ENCODE data around the gene PRKCE.
"Not testable (repeated sequence)": the region's sequence is repeated elsewhere in the genome, so short reads cannot be mapped to it uniquely, and the experiment has no call there.

The PRKCE gene

DNA sequence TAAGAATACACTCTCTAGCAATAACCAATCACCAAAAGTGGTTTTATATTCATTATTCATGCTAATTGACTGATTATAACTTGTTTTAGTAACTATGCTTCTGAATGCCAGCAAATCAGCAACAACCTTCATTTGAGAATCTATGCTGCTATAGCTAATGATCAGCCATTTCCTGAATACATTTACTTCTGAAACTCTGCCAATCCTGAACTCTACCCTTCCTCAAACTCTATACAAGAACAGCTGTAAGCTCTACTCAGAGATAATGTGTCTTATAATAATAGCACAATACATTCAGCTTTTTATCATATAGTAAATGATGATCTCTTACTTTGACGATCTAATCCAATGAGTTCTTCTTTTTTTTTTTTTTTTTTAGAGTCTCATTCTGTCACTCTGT is 560.0 kb downstream of the PRKCE start:
- no peak for DNase-seq (ENCODE audit: low spot score)
- in situ Hi-C loops (cut with MboI; ENCODE audit: low sequenced_read_pairs, unreplicated experiment), result no loop called here
- TF ChIP-seq, protein P1, sequence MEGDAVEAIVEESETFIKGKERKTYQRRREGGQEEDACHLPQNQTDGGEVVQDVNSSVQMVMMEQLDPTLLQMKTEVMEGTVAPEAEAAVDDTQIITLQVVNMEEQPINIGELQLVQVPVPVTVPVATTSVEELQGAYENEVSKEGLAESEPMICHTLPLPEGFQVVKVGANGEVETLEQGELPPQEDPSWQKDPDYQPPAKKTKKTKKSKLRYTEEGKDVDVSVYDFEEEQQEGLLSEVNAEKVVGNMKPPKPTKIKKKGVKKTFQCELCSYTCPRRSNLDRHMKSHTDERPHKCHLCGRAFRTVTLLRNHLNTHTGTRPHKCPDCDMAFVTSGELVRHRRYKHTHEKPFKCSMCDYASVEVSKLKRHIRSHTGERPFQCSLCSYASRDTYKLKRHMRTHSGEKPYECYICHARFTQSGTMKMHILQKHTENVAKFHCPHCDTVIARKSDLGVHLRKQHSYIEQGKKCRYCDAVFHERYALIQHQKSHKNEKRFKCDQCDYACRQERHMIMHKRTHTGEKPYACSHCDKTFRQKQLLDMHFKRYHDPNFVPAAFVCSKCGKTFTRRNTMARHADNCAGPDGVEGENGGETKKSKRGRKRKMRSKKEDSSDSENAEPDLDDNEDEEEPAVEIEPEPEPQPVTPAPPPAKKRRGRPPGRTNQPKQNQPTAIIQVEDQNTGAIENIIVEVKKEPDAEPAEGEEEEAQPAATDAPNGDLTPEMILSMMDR (IDR thresholded peaks at IDR 0.05; ENCODE audit: borderline replicate concordance, control extremely low read depth, extremely low read depth, insufficient read depth, missing control alignments), result no peak

DNA sequence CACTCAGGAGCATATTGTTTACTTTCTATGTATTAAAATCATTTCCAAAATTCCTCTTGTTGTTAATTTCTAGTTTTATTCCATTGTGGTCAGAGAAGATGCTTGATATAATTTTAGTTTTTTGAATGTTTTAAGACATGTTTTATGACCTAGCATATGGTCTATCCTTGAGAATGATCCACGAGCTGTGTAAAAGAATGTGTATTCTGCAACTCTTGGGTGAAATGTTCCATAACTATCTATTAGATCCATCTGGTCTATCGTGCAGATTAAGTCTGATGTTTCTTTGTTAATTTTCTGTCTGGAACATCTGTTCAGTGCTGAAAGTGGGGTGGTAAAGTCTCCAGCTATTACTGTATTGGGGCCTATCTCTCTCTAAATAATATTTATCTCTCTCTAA is 562.4 kb downstream of the PRKCE start:
- TF ChIP-seq, protein P1 (IDR thresholded peaks at IDR 0.05; ENCODE audit: borderline replicate concordance, control extremely low read depth, extremely low read depth, insufficient read depth, missing control alignments), result no peak
- no peak for DNase-seq (ENCODE audit: low spot score)
- in situ Hi-C loops (cut with MboI; ENCODE audit: low sequenced_read_pairs, unreplicated experiment), result no loop called here

- DNase-seq (ENCODE audit: low spot score), result no peak
- in situ Hi-C loops (cut with MboI; ENCODE audit: low sequenced_read_pairs, unreplicated experiment), result no loop called here
- TF ChIP-seq, protein P1 (IDR thresholded peaks at IDR 0.05; ENCODE audit: borderline replicate concordance, control extremely low read depth, extremely low read depth, insufficient read depth, missing control alignments), result no peak
Measured at GRCh38 chr2:46216213-46216612, 564.7 kb downstream of the PRKCE start.

- in situ Hi-C loops (cut with MboI; ENCODE audit: low sequenced_read_pairs, unreplicated experiment); DNase-seq (ENCODE audit: low spot score): not testable (repeated sequence)
Measured at GRCh38 chr2:46223514-46223913, 572.0 kb downstream of the PRKCE start.

DNA sequence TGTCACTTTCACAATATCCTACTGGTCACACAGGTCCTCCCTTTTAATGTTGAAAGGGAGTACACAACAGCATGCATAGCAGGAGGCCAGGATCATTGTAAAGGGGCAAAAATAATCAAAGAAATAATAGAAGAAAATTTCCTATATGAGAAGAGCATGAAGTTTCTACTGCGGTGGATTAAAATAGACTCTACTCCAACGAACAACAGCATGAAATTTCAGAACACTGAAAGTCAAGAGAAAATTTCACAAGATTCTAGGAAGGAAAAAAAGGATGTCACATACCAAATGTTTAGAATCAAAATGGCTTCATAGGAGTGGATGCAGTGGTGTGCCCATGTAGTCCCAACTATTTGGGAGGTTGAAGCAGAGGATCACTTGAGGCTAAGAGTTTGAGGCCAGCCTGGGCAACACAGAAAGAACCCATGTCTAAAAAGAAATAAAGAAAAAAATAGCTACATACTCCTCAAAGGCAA is 573.7 kb downstream of the PRKCE start:
- in situ Hi-C loops (cut with MboI; ENCODE audit: low sequenced_read_pairs, unreplicated experiment), result no loop called here
- DNase-seq (ENCODE audit: low spot score), result no peak
- TF ChIP-seq, protein P1 (IDR thresholded peaks at IDR 0.05; ENCODE audit: borderline replicate concordance, control extremely low read depth, extremely low read depth, insufficient read depth, missing control alignments), result no peak

DNA sequence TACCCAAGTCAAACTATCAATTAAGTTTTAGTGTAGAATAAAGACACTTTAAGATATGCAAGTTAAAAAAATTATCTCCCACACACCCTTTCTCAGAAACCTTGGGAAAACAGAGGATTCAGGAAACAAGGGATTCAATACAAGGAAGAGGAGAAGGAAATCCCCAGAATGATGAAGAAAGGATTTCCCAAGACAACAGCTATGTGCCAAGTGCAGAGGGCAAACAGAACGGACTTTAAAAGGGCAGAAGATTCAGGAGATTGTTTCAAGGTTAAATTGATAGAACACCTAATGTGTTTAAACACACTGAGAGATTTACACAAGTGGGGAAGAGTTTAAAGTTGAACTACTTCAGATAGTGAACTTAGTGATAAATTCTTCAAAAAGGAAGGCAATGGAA is 574.3 kb downstream of the PRKCE start:
- TF ChIP-seq, protein P1 (IDR thresholded peaks at IDR 0.05; ENCODE audit: borderline replicate concordance, control extremely low read depth, extremely low read depth, insufficient read depth, missing control alignments), result no peak
- DNase-seq (ENCODE audit: low spot score), result no peak
- in situ Hi-C loops (cut with MboI; ENCODE audit: low sequenced_read_pairs, unreplicated experiment), result no loop called here

GRCh38 chr2:46226620-46227019 is 575.1 kb downstream of the PRKCE start:
- DNase-seq (ENCODE audit: low spot score), result no peak
- in situ Hi-C loops (cut with MboI; ENCODE audit: low sequenced_read_pairs, unreplicated experiment), result no loop called here
- TF ChIP-seq, protein P1 (IDR thresholded peaks at IDR 0.05; ENCODE audit: borderline replicate concordance, control extremely low read depth, extremely low read depth, insufficient read depth, missing control alignments), result no peak
